Stimulated activated effector memory CD8-positive, alpha-beta T cell treated with anti-CD3 and anti-CD28 coated beads, Interleukin-12 subunit alpha, Interleukin-12 subunit beta, amount 100 ng/mL, for 72 hours (primary cell): Measurements from ENCODE around the gene SMTN.

Source experiments
- ATAC-seq: fragments of 150-1000 bp; cut with Tn5 transposase; 2 replicates; pipeline ENCODE4 v1.10.0; 2021
- DNase-seq, 2 donors: peaks; one replicate each; pipeline ENCODE4 v3.0.0; 2021 to 2022; ENCODE audit warnings: low spot score in 2 of 2
- H3K27ac Mint-ChIP-seq: one replicate; pipeline ENCODE4 v1.8.0; 2022; ENCODE audit warnings: mild to moderate bottlenecking, mixed read lengths
- H3K36me3 Mint-ChIP-seq: one replicate; pipeline ENCODE4 v1.8.0; 2022; ENCODE audit warnings: mild to moderate bottlenecking, mixed read lengths
- H3K4me1 Mint-ChIP-seq: one replicate; pipeline ENCODE4 v1.8.0; 2022; ENCODE audit warnings: mixed read lengths
- H3K4me3 Mint-ChIP-seq: one replicate; pipeline ENCODE4 v1.8.0; 2022; ENCODE audit warnings: mild to moderate bottlenecking, mixed read lengths
- H3K9me3 Mint-ChIP-seq: one replicate; pipeline ENCODE4 v1.8.0; 2022; ENCODE audit warnings: mixed read lengths

Gene SMTN

GRCh38 chr22:31083377-31083768 lies 2.3 kb downstream of the SMTN start:
- Mint-ChIP-seq H3K4me1 (peaks cover 48% of the 10 kb centered on the region), H3K9me3 (no peaks in the 10 kb centered on the region), H3K4me3 (peak overlapping the region; percentile 87), H3K36me3 (no peaks in the 10 kb centered on the region), H3K27ac (peak overlapping the region; percentile 91)
- ATAC-seq (no peak), DNase-seq (no peak)

GRCh38 chr22:31083923-31084810 lies 3.0 kb downstream of the SMTN start:
- DNase-seq, result no peak
- Mint-ChIP-seq H3K4me3 (peak overlapping the region; percentile 87), H3K27ac (peak overlapping the region; percentile 91), H3K36me3 (no peaks in the 10 kb centered on the region), H3K9me3 (no peaks in the 10 kb centered on the region), H3K4me1 (peaks cover 52% of the 10 kb centered on the region)
- no peak for ATAC-seq

GRCh38 chr22:31084811-31085492 lies 3.8 kb downstream of the SMTN start:
- peak; percentile 82 to 93 for DNase-seq

GRCh38 chr22:31085493-31085824 lies 4.3 kb downstream of the SMTN start:
- peaks cover 52% of the 10 kb centered on the region for H3K4me1 Mint-ChIP-seq
- no peak for DNase-seq
- no peaks in the 10 kb centered on the region for H3K36me3 Mint-ChIP-seq
- no peaks in the 10 kb centered on the region for H3K9me3 Mint-ChIP-seq
- ATAC-seq, result no peak
- peak overlapping the region; percentile 87 for H3K4me3 Mint-ChIP-seq
- peak overlapping the region; percentile 91 for H3K27ac Mint-ChIP-seq

More at GRCh38 chr22:31084811-31085492, 3.8 kb downstream of the SMTN start:
- Mint-ChIP-seq H3K9me3 (no peaks in the 10 kb centered on the region), H3K4me1 (peaks cover 53% of the 10 kb centered on the region), H3K36me3 (no peaks in the 10 kb centered on the region), H3K4me3 (peak overlapping the region; percentile 87), H3K27ac (peak overlapping the region; percentile 91)
- peak; percentile 90 for ATAC-seq

- H3K36me3 Mint-ChIP-seq, result no peaks in the 10 kb centered on the region
- peak overlapping the region; percentile 91 for H3K27ac Mint-ChIP-seq
- ATAC-seq, result no peak
- no peaks in the 10 kb centered on the region for H3K9me3 Mint-ChIP-seq
- peak overlapping the region; percentile 87 for H3K4me3 Mint-ChIP-seq
- no peak for DNase-seq
- H3K4me1 Mint-ChIP-seq, result peaks cover 48% of the 10 kb centered on the region
These were observed 4.8 kb downstream of the SMTN start for GRCh38 chr22:31085928-31086327.

DNA sequence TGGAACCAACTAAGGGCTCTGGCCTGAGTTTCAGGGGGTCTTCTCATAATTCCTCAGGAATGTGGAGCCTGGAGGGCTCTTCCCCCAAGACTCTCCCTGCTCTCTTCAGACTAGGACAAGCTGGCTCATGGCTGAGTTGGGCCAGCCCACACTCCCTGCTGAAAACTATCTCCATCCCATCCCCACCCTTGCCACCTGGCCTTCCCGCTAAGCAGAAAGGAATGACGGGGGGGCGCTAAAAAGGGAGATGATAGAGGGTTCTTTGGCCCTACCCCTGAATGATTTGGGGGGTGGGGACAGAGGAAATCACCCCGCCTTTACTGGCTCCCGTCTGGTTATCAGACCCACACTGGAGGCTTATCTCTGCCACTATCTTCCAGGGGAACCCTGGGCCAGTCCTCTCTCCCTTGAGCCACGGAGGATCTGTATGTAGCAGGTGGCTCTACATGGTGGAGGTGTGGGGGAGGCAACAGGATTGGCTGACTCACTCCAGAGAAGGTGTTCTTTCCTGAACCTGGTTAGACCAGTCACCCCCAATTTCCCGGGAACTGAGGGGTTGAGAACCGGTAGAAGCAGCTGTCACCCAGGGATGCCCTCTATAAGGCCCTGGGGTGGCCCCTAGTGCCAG lies 5.7 kb downstream of the SMTN start:
- Mint-ChIP-seq H3K36me3 (no peaks in the 10 kb centered on the region), H3K4me1 (peaks cover 39% of the 10 kb centered on the region), H3K4me3 (no peak overlapping the region), H3K9me3 (no peaks in the 10 kb centered on the region), H3K27ac (no peak overlapping the region)
- DNase-seq, result no peak
- ATAC-seq, result no peak

- Mint-ChIP-seq H3K4me1 (peaks cover 29% of the 10 kb centered on the region), H3K36me3 (no peaks in the 10 kb centered on the region), H3K4me3 (no peak overlapping the region), H3K9me3 (no peaks in the 10 kb centered on the region), H3K27ac (no peak overlapping the region)
- ATAC-seq, result no peak
- no peak for DNase-seq
These were observed 6.7 kb downstream of the SMTN start for GRCh38 chr22:31087744-31088215.

GRCh38 chr22:31088233-31088986 lies 7.3 kb downstream of the SMTN start:
- no peak overlapping the region for H3K4me3 Mint-ChIP-seq
- no peaks in the 10 kb centered on the region for H3K36me3 Mint-ChIP-seq
- DNase-seq (peak in 1 of 2 donors; percentile 43), ATAC-seq (no peak)
- no peaks in the 10 kb centered on the region for H3K9me3 Mint-ChIP-seq
- H3K27ac Mint-ChIP-seq, result no peak overlapping the region
- H3K4me1 Mint-ChIP-seq, result peaks cover 23% of the 10 kb centered on the region

GRCh38 chr22:31089160-31090100 lies 8.3 kb downstream of the SMTN start:
- no peak for ATAC-seq
- no peak overlapping the region for H3K4me3 Mint-ChIP-seq
- peaks cover 13% of the 10 kb centered on the region for H3K4me1 Mint-ChIP-seq
- H3K36me3 Mint-ChIP-seq, result no peaks in the 10 kb centered on the region
- DNase-seq, result peak in 1 of 2 donors; percentile 62
- no peaks in the 10 kb centered on the region for H3K9me3 Mint-ChIP-seq
- H3K27ac Mint-ChIP-seq, result no peak overlapping the region

- Mint-ChIP-seq H3K4me3 (no peak overlapping the region), H3K4me1 (peaks cover 6% of the 10 kb centered on the region), H3K27ac (no peak overlapping the region), H3K36me3 (no peaks in the 10 kb centered on the region), H3K9me3 (no peaks in the 10 kb centered on the region)
- DNase-seq (no peak), ATAC-seq (no peak)
These were observed 9.3 kb downstream of the SMTN start for GRCh38 chr22:31090217-31091085.

DNA sequence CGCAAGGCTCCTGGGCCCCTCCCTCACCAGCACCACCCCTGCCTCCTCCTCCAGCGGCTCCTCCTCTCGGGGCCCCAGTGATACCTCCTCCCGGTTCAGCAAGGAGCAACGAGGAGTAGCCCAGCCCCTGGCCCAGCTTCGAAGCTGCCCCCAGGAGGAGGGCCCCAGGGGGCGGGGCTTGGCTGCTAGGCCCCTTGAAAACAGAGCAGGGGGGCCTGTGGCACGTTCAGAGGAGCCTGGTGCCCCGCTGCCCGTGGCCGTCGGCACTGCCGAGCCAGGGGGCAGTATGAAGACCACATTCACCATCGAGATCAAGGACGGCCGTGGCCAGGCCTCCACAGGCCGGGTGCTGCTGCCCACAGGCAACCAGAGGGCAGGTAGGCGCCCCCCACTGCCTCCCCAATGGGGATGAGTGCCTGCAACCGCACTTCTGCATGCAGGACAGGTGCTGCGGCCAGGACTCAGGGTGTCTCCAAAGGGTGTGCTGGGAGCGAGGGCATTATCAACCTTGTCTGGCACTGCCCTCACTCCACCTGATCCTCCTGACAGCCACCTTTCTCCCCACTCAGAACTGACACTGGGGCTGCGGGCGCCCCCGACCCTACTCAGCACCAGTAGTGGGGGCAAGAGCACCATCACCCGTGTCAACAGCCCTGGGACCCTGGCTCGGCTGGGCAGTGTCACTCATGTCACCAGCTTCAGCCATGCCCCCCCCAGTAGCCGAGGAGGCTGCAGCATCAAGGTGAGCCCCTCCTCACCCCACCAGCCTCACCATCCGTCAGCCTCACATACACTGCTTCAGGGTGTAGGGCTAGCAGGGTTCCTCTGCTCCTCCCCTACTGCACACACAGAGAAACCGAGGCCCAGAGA lies 10.2 kb downstream of the SMTN start:
- H3K4me3 Mint-ChIP-seq, result no peak overlapping the region
- no peaks in the 10 kb centered on the region for H3K36me3 Mint-ChIP-seq
- H3K27ac Mint-ChIP-seq, result no peak overlapping the region
- no peak for DNase-seq
- no peaks in the 10 kb centered on the region for H3K9me3 Mint-ChIP-seq
- peaks cover 5% of the 10 kb centered on the region for H3K4me1 Mint-ChIP-seq
- ATAC-seq, result no peak

DNA sequence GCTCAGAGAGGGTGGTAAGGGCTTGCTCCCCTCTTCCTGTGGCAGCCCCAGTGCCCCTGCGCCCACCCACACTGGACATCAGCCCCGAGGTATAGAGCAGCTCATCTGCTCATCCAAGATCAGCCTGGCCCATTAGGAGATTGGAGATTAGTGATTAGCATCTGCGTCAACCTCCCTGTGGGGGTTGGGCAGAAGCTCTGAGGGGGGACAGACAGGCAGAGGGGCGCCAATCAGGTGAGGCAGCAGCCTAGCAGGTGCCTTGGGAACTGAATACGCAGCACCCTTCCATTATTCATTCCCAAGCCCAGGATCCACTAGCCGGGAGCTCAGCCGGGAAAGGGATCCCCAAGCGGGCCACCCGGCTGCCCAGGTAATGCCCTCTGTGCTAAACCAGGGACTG lies 11.0 kb downstream of the SMTN start:
- H3K27ac Mint-ChIP-seq, result no peak overlapping the region
- H3K36me3 Mint-ChIP-seq, result no peaks in the 10 kb centered on the region
- ATAC-seq (no peak), DNase-seq (no peak)
- no peak overlapping the region for H3K4me3 Mint-ChIP-seq
- H3K4me1 Mint-ChIP-seq, result peaks cover 5% of the 10 kb centered on the region
- H3K9me3 Mint-ChIP-seq, result no peaks in the 10 kb centered on the region
